Kidney glomerular epithelial cell (primary cell): ENCODE results near the gene ROCK1.
"Not testable (repeated sequence)": the region's sequence is repeated elsewhere in the genome, so short reads cannot be mapped to it uniquely, and the experiment has no call there.

Source experiments
- DNase-seq: peaks from one replicate; lab custom pipeline; 2025; lab: John Stamatoyannopoulos, UW

ROCK1 gene

DNA sequence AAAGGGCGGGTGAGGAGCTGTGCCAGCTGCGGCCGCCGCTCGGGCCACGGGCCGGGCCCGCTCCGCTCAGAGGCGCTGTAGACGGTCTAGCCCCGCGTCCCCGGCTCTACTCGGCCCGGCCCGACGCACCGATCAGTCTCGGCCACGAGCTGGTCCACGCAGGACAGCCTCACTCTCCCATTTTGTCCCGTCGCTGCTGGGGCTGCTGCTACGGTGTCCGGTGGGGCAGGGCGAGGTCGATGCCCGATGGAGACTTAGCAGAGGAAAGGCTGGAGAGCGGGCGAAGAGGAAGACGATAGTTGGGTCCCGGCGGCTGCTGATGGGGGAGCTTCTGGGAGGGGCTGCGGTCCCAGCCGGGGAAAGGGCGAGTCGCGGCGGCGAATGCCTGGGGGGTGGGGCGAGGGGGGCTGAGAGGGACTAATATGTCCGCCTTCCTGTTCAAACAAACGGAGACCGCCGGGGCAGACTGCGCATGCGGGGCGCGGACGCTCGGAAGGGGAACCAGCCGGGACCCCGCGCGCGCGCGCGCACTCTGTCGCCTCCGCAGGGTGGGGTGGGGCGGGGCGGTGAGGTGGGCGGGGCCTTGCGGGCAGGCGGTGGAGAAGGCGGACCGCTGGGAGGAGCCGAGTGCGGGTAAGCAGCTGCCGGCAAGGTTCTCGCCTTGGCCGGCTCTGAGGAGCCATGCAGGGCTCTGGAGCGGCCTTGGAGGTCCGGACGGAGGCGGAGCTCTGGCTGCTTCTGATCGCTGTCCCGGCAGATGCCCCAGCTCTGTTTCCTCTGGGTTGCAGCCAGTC is at the start of gene ROCK1:
ROCK1 (minus strand) TSS at position 468 of the 794 bp plus-strand sequence. CDS start 903 bp downstream, outside the sequence.
- DNase-seq, result peak; percentile 99

DNA sequence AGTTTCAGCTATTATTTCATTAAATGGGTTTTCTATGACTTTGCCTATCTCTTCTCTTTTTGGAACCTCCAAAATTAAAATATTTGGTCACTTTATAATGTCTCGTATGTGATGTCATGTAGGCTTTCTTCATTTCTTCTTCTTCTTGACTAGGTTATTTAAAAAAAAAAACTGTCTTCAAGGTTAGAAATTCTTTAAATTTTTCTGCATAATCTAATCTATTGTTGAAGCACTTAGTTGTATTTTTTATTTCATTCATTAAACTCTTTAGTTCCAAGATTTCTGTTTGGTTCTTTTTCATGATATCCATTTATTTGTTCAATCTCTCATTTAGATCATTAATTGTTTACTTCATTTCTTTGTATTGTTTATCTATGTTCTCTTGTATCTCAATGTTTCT is 43.8 kb upstream of the ROCK1 start:
- no peak for DNase-seq

DNA sequence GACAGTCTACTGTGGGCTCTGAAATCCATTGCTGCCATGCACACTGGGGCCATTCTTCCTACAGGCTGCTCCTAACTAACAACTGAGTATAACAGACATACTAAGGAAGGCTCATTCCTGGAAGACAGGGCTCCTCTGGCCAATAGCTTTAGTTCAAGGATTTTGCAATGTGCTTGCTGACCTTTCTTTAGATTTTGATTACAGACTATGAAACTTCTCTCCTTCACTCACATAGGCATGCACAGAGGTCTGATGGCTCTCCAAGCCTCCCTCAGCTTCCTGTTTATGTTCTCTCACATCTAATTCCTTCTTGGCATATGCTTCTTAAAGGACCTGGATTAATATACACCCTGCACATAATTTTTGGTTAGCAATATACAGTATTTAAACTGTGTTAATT is 34.4 kb upstream of the ROCK1 start:
- no peak for DNase-seq

DNA sequence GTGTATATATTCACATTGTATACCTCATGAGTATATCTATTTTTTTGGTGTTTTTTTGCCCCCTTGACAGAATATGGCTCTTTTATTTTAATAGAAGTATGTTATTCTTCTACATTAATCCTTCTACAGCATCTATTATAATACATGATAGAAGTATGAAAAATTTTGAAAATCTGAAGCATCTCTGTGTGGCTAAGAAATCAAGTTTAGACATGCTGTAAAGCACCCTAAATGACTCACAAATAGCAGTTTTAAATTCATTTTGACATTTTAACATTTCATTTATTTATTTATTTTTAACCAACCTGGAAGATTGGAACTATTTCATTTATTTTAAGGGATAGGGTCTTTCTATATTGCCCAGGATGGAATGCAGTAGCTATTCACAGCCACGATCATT is 33.8 kb upstream of the ROCK1 start:
- no peak for DNase-seq

DNA sequence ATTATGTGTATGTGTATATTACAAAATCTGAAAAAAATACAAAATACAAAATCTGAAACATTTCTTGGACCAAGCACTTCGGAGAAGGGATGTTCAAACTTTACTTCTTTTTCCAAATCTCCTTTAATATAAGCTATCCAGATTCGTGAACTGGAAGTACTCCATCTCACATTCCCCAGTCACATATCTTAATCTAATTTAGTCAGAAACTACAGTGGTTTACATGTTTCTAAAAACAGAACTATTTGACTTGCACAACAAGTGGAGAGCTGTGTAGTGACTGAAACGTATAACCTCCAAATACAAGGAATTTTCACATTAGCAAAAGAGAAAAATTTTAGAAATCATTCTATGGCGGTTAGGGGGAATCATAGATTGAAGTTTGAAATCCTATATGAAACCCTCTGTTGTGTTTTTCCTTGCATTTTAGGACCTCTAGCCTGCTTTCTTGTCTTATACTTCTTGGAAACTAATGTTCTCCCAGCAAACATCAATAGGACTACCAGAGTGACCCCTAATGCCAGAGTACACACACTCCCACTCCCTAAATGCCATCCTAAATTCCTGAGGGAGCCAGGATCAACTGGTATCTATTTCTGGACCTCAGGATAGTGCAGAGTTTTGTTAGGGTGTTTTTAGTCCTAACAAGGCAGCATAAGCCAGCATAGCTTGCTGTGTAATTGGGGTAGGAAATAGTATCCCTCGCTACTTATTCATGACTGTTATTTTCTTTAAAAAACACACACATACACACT is 30.2 kb upstream of the ROCK1 start:
- DNase-seq, result no peak

DNA sequence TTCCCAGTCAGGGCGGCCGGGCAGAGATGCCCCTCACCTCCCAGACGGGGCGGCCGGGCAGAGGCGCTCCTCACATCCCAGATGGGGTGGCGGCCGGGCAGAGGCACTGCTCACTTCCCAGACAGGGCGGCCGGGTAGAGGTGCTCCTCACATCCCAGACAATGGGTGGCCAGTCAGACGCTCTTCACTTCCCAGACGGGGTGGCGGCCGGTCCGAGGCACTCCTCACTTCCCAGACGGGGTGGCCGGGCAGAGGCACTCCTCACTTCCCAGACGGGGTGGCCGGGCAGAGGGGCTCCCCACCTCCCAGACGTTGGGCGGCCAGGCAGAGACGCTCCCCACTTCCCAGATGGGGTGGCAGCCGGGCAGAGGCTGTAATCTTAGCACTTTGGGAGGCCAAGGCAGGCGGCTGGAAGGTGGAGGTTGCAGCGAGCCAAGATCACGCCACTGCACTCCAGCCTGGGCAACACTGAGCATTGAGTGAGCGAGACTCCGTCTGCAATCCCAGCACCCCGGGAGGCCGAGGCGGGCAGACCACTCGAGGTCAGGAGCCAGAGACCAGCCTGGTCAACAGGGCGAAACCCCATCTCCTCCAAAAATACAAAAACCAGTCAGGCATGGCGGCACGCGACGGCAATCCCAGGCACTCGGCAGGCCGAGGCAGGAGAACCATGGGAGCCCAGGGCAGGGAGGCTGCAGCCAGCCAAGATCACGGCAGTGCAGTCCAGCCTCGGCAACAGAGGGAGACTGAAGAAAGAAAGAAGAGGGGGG is 26.3 kb upstream of the ROCK1 start:
- not testable (repeated sequence) for DNase-seq

DNA sequence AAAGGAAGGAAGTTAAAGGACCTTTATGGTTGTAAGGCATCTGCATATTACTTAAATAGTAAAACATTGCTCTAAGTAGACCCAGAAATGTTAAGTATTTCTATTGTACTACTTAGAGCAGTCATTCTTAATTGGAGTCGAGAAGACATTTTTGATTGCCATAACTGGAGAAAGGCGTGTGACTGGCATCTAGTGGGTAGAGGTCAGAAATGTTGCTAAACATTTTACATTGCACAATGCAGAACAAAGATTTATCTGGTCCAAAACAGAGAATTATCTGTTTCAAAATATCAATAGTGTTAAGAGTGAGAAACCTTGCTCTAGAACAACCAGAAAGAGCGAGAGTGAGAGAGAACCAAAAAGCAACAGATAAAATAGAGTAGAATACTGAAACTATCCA is 23.3 kb upstream of the ROCK1 start:
- DNase-seq, result peak; percentile 15

DNA sequence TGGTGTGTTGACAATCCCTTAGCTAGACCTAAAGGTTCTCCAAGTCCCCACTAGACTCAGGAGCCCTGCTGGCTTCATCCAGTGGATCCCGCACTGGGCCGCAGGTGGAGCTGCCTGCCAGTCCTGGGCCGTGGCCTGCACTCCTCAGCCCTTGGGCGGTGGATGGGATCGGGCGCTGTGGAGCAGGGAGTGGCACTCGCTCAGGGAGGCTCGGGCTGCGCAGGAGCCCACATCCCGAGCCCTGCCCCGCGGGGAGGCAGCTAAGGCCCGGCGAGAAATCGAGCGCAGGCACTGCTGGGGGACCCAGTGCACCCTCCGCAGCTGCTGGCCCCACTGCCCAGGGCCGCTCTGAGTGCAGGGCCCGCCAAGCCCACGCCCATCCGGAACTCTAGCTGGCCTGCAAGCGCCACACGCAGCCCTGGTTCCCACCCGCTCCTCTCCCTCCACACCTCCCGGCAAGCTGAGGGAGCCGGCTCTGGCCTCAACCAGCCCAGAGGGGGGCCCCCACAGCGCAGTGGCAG is 20.8 kb upstream of the ROCK1 start:
- DNase-seq, result no peak

DNA sequence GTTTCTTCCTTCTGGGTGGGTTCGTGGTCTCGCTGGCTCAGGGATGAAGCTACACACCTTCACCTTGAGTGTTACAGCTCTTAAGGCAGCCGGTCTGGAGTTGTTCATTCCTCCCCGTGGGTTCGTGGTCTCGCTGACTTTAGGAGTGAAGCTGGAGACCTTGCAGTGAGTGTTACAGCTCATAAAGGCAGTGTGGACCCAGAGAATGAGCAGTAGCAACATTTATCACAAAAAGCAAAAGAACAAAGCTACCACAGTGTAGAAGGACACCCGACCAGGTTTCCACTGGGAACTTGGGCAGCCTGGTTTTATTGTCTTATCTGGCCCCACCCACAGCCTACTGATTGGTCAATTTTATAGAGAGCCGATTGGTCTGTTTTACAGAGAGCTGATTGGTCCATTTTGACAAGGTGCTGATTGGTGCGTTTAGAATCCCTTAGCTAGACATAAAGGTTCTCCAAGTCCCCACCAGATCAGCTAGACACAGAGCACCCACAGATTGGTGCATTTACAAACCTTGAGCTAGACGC is 20.1 kb upstream of the ROCK1 start:
- no peak for DNase-seq

DNA sequence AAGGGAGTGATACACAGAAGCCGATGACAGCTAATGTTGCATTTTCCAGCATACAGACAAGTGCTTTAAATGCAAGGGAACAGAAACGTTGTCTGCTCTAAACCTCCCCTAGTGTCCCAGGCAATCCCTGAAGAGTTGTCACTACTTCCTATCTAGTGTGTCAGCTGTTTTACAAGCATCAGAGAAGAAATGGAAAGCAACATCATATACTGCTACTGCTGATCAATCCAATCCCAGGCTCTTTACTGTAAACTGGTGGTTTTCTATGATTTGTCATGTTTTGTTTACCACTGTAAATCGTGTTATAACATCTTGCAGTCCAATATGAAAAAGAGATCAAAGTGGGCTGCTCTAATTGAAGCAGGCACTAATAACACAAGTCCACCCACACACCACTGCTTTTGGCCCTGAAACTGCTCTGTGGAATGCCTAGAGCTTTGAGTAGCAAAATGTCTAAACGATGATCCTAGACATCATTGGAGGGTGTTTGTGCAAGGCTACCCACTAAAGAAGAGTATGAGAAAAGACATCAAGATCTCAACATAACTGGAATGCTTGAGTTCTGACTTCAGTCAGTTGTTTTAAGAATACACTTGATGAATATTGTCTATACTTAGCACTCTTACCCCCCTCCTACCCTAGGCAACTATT is 18.1 kb upstream of the ROCK1 start:
- DNase-seq, result no peak

DNA sequence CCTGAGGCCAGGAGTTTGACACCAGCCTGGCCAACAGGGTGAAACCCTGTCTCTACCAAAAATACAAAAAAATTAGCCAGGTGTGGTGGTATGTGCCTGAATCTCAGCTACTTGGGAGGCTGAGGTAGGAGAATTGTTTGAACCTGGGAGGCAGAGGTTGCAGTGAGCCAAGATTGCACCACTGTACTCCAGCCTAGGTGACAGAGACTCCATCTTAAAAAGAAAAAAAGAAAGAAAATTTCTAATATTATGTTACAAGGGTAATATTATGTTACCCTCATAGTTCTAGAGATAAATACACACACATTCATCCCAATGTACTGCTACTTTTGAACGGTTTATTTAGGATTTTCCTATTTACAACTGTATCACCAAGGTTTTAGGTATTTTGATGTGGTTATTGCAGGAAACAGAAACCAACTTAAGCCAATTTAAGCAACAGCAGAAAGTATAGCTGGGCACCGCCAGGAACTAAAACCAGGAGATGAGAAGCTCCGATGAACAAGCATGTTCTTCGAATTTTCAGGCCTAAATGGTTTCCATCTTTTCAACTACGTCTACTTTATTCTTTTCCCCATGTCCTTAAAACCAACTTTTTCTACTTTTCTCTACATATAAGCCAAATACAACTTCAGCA is 11.8 kb upstream of the ROCK1 start:
- no peak for DNase-seq

DNA sequence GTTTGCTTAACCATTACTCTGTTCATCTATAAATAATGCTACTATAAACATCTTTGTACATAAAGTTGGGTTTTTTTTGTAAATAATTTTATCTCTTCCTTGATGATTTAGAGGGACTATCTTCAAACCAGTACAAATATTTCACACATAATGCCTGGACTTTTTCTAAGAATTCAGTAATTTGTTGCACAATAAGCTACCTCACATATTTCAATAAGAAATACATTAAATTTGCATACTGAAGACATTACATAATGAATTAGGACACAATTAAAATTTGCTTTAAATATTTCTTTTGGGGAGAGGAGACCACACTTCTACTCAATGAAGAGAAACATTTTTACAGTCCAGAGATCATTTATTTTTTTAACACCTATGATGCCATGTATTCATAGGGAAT is 7.2 kb upstream of the ROCK1 start:
- DNase-seq, result no peak

DNA sequence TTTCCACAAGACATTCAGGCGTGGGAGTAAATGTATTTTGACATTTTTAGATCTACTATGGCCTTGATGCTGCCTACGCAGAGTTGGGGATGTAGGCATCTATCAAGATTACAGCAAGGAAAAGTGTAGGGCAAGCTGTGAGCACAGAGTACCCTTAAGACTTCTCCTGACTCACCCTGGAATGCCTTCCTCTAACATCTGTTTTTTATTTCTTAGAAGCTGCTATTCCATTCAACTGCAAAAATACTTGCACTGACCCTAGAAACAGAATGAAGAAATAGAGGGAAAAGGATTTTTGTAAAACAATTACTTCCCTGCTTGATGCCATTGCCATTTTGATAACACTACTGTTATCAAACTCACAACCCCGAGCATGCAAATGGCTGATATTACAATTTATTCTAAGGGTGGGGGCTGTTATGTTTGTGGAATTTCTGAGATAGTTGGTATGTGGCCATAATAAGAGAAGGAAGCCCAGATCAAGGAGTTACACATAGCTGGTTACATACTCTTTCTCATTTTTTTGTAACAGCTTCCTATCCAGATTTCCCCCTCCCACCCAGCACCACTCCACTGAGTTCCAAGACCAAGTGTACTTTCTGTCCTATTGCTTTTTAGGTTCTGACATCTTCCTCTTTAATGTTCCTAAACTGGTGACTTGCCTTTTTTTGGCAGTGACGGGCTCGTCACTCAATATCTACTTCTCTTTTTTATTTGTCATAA is 6.0 kb upstream of the ROCK1 start:
- peak; percentile 22 for DNase-seq

DNA sequence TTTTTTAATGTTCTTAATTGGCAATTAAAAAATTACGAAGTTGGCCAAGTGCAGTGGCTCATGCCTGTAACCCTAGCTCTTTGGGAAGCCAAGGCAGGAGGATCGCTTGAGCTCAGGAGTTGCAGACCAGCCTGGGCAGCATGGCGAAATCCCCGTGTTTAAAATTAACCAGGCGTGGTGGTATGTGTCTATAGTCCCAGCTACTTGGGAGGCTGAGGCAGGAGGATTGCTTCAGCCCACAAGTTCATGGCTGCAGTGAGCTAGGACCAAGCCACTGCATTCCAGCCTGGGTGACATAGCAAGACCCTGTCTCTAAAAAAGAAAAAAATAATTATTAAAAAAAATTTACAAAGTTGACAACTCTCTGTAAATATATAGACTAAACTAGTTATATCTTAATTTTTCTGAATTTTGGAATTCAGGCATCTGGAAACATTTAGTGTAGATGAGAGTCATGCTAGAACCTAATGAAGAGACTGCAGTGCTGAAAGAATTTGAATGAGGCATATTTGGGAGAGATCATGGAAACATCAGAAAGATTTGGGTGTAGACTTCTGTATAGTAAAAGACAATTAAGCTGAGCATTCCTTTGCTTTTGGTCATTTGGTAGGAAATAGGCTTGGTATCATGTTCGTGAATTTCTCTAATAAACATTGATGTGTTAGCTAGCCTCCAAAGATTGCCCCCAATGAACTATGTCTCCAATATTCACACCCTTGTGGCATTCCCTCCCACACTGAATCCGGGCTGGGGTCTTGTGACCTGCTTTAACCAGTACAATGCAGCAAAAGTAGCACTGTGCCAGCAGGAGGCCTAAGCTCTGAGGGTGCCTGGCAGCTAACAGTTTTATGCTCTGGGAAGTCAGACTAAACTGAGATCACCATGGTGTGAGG is 4.2 kb upstream of the ROCK1 start:
- DNase-seq, result no peak

DNA sequence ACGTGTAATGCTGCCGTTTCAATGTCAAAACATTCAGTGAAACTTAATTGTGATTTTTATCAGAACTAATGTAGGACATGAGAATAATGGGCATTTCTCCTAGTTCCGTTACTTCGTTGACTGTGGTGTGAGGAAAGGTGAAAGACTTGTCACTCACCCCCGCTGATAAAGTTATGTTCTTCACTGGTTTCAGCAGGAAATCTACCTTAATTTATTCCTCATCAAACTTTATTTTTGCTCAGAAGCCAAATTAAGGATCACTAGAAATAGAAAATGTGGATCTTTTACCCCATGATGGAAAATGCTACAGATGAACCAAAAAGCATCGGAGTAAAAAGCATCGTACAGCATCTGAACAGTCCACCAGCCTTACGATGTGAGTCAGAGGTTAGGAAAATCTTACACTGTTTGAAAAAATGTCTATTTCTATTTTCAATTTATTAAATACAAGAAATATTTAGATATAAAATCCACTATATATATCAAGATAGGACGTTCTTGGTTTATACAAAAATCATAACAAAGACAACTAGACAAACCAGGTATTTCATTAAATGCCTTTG is 1.0 kb upstream of the ROCK1 start:
- no peak for DNase-seq

DNA sequence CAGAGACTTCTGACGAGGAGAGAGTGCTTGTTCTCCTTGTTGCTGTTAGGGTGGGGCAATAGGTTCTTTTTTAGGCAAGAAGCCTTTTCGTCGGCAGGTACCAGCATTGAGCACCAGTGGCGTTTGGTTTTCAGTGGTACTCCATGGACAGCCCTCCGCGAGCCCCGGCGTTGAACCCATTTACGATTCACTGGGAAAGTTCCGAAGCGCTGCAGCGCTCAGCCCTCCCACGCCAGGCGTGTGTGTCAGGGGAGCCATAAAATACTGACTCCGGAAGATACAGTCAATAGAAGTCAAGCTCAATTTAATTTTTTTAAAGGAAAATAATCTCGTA is 494 bp upstream of the ROCK1 start:
- peak; percentile 79 for DNase-seq

DNA sequence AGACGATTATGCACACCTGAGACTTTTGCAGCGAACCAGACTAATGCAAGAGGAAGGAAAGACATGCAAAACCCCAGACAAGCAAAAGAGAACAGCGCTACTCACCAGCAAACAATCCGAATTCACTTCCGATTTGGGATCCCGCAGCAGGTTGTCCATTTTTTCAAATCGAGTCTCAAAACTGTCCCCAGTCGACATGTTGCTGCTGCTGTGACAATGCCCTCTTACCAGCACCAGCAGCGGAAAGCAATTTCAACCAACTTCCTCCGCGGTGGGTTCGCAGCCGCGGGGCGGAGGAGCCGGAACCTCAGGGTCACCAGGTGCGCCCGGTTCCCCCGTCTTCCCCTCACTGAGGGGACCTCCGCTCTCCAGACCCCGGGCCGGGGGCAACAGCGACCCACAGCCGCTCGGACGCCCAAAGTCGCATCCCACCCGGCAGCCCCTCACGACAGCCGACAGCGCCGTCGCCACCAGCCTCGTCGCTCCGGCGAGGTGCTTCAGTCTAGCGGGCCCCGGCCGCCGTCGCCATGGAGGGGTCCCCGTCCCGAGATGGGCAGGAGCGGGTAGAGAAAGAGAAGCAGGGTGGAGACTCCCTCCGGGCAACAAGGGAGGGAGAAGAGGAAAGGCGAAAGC is 784 bp downstream of the ROCK1 start:
- peak; percentile 41 for DNase-seq

DNA sequence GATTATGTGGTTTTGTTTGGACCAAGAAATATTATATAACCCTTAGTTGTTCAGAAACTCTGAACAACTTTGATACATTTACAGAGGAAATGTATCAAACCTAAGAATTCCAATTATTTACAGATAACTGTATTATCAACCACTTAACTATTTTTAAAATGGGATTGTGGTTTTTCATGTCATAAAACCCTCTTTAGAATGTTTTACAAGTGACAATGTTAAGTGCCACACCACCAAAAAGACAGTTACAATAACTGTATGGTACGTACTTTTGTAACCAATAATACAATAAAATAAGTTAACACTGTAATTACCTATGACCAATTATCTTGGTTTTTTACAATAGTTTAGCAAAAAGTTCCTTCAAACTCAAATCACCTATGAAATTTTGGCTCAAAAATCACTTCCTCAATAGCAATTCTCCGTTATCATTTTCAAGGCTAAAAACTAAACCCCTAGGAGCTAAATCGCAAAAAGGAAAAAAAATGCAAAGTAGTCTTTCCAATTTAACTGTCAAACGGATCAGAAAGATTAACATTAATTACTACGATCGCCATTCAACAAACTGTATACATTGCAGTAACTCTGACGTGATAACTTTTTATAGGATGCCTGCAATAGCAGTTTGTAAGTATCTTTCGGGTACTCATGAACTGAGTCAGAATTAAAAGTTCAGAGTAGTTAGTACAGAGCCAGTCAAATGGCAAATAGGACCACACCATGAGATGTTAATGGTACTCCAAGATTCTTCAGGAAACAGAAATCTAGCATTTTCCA is 1.5 kb downstream of the ROCK1 start:
- DNase-seq, result no peak
